GM19324 (cell line): ENCODE results near the gene NGEF.

ENCODE experiments used
- ATAC-seq: cut with Tn5 transposase; IDR thresholded peaks from one replicate; pipeline ENCODE4 v1.9.1; 2021; ENCODE audit warnings: mild to moderate bottlenecking, moderate library complexity; ENCODE audit not compliant: unreplicated experiment, low FRiP score

NGEF gene

DNA sequence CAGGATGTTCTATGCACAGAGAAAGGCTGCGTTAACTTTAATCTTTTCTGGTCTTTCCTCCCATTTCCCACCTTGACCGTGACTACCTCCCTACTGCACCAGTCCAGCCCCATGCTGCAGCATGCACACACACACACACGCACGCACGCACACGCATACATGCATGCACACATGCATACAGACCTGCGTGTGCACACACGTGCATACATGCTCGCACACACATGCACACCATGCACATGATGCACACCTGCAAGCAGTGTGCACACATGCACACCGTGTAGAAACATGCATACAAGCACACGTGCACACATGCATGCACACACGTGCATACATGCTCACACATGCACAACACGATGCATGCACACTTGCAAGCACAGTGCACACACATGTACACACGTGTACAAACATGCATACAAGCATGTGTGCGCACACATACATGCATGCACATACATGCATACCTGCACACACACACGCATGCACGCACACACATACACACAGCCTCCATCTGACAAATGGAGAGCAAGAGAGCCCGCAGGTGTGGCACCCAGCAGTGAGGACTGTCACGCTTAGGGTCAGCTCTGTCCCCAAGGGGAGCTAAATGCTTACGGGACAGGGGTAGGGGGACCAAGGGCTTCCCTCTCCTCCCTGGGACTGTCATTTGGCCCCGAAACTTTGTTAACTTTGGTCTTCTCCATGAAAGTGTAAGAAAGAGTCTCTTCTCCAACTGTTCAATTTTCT lies 124.8 kb downstream of the NGEF start:
- no peak for ATAC-seq

DNA sequence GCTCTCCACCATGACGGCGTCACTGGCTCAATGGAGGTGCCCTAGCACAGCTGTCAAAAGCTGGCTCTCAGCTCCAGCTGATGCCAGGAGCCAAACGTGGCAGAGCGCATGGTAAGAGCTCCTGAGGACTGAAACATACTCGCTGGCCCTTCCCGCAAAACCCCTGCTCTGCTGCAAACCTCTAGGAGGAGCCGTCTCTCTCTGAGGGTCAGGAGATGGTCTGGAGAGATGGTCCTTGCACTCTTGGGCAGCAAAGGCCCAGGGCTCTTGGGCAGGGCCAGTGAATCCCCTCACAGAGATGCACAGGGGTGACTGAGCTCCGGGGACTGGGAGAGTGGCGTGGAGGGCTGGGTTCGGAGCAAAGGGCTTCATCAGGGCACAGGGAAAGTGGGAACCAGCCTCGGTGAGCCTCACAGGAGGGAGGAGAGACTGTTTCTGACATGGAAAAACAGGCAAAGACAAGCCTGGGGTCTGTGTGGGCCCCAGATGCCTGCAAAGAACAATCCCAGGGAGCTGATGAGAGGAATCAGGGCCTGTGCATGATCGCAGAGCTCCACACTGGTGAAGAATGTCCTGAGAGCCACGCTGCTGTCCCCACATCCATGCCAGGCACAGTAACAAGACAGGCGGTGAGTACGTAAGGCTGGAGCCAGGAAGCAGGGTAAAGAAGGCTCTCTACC lies 125.7 kb downstream of the NGEF start:
- ATAC-seq: no peak

DNA sequence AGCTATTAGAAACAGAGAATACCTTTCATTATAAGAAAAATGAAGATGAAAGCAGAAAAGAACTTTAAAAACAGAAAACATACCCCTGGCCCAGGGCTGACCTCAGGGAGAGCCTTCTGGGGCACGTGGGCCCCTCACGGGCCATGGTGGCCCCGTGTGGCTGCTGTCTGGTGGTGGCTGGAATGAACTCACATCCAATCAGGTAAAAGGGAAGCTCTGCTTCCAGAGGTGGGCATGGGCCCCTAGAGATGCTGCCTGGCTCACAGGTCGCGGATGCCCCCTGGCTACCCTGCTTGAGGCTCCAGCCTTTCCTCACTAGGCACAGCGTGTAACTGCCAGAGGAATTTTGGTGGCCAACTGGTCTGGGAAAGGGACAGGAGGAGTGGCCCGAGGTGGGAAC lies 126.4 kb downstream of the NGEF start:
- no peak for ATAC-seq

DNA sequence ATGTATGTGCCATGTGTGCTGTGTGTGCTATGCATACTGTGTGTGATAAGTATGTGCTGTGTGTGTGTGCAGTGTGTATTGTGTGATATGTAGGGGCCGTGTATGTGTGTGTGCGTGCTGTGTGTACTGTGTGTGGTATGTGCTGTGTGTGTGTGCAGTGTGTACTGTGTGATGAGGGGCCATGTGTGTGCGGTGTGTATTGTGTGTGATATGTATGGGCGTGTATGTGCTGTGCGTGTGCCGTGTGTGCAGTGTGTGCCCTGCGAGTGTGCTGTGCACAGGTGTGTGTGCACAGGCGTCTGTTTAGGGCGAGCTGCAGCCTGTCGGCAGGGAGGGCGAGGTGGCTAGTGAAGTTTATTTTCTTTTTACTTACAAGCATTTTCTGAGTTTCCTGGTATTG lies 126.9 kb downstream of the NGEF start:
- no peak for ATAC-seq

DNA sequence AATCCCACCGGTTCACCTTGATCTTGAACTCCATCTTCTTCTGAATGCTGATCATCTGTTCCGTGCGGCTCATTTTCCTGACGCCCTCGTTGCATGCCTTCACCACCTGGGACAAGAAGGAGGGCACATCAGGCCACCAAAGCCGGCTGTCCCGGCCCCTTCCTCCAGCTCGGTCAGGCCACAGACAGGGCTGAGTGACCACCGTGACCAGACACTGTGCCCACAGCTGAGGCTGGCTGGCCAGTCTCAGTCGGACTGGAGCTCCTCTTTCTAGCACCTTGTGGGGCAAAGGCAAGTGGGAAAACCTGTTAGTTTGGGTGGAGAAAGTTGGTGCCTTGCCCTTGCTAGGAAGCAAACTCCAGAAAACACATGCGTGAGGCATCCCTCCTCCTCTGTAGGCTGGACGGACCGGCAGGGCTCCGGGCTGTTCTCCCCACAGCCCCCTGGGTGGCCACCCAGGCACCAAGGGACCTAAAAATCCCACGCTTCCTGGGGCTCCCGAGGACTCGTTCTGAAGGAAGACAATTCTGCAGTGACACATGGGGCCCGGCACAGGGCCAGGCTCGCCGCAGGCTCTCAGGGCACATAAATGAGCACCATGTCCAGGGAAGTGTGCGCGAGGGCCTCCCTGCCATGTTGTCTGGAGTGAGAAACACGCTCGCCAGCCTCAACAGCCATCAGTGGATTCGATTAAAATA lies 127.6 kb downstream of the NGEF start:
- ATAC-seq: no peak

DNA sequence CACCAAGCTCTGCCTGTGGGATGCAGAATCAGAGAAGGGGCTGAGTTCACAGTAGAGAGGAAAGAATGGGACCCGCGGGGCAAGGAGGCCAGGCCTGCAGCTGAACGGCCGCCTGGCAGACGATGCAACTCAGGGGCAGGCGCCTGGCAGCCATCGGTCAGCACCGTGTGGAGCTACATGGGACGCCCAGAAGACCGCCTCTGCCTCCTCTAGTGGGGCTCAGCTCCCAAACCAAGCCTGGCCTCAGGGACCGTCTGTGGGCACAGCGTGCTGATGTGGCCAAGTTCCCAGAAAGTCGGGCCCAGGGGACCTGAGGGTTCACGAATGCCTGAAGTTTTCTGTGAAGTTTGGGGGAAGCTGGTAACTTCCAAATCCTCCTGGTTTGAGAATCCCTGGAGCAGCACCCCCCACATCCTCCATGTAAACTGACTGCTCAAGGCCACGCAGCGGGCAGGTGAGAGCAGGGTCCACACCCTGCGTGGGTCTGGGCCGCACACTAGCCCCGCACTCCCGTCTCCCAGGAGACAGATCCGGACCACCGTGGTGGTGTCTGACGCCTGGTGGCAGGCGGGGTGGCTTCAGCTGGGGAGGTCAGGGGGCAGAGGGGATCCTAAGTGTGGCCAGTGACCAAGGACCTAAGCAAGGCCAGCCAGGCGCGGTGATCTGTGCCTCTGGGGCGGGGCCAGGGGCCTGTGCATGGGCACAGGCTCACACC lies 128.3 kb downstream of the NGEF start:
- ATAC-seq: no peak

DNA sequence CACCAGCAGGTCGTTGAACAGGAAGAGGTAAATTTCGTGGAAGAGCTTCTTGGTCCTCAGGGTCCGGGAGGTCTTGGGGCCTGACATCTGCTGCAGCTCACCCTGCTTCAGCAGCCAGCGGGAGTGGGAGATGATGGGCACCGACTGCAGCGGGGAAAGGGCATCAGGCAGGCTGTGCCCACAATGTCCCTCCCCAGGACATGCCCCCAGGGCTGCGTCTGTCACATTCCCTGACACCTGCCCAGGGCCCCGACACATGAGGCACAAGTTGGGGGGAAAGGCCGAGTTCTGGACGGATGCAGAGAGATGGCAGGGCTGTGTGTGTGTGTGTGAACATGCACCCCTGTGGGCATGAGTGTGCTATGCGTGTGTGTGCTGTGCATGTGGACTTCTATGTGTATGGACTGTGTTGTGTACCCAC lies 129.0 kb downstream of the NGEF start:
- ATAC-seq: no peak

DNA sequence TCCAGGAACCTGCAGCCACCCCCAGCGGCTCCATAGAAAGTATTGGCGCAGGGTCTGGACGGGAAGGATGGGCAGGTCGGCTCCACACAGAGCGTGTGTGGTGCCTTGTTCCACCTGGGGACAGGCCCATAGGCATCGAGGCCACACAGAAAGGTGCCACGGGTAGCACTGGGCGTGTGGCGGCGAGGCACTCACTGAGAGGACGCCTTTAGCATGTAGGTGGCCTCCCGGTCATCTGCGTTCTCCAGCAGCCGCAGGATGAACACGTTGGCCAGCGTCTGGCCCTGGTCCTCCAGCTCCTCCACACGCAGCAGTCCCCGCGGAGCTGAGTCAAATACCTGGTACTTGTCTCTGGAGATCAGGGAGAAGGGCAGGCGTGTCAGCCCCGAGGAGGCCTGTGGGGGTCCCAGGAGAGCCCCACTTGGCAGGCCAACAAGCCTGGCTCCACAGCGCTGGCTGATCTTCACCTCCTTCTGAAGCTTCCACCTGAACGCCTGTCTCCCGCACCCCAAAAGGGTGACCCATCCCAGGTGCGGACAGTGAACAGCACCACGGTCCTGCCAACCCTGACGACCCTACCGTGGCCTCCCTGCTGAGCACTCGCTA lies 129.8 kb downstream of the NGEF start:
- no peak for ATAC-seq

DNA sequence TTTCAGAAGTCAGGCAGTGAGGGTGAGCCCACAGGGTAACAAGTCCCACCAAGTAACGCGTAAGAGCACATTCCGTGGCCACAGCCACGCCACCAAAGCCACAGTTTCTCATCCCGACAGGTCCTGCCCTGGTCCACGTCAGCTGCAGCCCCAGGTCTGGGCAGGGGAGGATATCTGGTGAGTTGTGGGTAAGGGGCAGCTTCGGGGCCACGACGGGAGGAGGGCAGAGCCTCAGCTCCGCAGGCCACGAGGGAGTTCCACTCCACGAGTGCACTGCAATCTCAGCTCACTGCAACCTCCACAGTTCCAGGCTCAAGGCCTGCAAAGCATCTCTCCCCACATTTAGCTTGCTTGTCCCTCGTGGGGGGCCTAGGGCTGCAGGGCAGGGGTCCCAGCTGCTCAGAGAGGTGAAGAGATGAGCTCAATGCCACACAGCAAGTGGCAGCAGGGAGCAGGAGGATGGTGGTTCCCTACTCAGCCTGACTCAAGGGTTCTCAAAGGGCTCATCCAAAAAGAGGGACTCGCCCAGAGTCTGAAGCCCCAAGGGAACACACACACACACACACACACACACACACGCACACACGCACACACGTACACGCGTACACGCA lies 130.4 kb downstream of the NGEF start:
- no peak for ATAC-seq

DNA sequence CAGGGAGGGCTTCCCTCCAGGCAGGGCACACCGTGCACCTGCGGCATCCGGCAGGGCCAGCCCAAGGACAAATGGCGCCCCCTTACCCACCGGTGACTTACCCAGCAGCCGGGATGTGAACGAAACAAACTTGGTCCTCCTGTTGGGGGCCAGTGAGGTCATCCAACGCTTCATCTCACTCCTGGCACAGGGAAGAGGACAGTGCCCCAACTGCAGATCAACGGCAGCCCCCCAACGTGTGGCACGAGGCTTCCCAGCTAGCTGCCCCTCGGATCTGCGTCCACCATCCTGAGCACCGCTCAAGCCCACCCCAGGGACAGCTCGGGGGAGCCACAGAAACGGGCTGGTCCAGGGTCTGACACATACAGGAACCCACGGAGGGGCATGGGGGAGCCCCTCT lies 131.0 kb downstream of the NGEF start:
- ATAC-seq: no peak

DNA sequence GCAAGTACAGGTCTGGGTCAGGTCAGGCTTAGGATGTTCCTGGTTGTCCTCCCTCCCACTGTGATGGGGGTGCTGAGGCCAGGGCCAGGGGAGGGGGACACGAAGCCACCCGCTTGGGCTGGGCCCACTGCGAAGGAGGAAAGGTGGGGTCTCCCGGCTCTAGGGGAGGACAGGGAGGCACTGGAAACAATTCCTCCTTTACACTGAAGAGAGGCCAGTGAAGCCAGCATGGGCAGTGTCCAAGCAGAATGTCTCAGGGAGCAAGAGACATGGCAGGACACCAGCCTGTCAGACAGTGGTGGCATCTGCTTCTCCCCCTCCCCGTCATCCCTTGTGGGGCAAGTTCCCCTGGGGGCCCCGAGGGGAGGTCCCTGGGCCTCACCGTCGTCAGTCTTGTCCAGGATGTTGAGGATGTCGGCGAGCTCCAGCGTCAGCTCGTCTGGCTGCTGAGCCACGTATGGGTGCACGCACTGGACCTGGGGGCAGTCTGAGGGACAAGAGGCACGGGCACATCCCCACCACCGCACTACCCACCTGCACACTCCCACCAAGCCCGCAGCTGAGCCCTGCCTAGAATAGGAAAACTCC lies 132.2 kb downstream of the NGEF start:
- no peak for ATAC-seq

DNA sequence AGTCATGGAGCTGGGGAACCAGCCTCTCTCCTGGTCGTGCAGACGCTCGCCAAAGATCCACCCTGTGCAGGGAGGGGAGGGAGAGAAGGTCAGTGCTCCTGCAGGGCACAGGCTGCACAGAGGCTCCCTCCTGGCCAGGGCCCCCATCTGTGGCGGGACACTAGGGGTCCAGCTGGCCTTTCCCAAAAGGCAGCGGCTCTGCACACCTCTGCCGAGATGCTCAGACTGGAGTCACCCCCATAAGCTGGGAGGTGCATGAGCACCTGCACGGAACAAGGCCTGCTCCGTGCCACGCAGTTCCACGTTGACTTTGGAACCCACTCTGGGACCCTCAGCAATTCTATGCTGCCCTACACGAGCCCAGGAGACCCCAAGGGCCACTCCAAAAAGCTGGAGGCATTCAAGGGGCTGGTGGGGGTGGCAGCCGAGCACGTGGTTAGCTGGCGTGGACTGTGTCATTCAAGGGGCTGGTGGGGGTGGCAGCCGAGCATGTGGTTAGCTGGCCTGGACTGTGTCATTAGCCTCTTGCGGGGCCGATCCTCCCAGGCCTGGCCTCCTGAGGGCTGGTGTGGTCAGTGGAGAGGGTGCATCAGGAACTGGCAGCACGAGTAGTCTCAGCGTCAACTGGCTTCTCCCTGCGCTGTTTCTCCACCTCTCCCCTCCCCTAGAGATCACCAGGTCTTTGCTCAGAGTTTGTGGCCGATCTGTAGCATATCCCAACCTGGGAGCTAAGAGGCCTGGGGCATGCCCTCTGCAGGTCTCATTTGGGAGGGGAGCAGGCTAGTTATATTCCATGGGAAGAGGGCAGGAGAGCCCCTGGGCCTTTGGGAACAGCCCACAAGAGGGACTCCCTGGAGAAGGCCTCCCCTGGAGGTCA lies 133.2 kb downstream of the NGEF start:
- no peak for ATAC-seq

DNA sequence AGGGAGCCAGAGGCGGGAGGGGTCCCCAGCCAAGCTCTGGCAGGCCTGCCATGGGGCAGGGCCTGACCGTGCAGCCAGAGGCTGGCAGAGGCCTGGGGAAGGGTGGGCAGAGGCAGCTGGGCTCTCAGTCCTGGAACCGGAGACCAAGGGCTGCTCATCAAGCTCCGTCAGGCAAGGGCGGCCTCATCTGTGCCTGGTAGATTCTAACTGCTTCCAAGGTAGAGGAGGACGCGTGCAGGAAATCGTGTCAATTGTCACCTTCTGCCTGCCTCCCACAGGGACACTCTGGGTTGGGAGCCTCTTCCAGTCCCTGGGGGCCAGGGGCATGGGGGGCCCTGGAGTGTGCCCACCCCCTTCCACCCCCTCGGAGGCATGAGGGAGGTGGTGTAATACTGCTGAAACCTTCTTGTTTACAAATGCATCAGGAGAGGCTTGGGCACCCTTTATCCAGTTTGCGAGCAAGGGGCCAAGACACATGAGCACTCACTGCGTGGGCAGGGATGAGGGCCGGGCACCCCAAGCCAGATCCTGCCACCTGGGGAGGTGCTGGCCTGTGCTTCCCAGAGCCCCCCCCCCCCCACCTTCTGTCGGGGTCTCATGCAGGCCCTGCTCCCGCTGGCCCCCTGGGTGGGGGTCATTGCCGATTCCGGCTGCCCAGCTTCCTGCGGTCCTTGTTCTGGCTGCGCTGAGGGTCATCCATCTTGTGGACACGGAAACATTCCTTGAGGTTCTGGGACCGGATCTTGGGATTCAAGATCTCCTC lies 134.0 kb downstream of the NGEF start:
- ATAC-seq: no peak

DNA sequence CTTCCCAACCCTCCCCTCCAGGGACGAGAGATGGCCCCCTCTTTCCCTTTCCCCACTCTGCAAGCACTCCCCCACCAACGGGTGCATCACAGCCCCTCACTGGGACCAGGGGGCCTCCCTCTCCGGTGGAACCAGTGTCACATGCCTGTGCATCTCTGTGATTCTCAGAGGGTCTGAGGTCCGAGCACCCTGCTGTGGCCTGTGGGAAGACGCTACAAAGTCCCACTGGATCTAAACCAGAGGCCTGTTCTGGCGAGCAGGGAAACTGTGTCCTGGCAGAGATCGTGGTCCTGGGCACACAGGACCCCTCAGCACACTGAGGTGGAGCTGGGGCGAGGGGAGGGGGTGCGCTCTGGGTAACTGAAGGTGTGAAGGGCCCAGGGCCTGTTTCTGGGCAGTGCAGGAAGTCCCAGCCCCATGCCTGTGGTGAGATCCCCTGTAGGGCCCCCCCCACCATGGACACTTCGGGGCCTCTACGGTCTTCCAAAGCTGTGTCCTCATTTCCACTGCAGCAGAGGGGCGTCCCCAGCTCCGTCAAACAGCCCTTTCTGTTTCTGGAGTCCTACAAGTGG lies 135.0 kb downstream of the NGEF start:
- no peak for ATAC-seq

DNA sequence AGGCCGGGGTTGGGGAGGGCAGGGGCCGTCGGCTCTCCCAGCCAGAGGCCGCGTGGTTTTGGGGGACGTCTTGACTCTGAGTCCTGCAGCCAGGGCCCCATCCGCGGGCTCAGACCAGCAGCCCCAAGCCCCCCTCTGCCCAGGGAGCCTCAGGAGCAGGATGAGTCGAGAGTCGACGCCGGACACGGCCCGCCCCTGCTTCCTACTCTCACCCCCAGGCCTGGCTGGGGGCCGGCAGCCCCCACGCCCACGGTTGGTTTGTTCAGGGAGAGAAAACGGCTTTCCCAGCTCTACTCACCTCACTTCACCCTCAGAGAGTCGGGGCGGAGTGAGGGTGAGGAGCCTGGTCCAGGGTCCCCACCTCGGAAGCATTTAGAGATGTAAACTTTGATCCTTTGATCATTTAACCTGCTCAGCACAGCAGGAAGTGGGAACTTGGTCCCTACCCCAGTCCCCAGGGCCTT lies 136.0 kb downstream of the NGEF start:
- no peak for ATAC-seq

DNA sequence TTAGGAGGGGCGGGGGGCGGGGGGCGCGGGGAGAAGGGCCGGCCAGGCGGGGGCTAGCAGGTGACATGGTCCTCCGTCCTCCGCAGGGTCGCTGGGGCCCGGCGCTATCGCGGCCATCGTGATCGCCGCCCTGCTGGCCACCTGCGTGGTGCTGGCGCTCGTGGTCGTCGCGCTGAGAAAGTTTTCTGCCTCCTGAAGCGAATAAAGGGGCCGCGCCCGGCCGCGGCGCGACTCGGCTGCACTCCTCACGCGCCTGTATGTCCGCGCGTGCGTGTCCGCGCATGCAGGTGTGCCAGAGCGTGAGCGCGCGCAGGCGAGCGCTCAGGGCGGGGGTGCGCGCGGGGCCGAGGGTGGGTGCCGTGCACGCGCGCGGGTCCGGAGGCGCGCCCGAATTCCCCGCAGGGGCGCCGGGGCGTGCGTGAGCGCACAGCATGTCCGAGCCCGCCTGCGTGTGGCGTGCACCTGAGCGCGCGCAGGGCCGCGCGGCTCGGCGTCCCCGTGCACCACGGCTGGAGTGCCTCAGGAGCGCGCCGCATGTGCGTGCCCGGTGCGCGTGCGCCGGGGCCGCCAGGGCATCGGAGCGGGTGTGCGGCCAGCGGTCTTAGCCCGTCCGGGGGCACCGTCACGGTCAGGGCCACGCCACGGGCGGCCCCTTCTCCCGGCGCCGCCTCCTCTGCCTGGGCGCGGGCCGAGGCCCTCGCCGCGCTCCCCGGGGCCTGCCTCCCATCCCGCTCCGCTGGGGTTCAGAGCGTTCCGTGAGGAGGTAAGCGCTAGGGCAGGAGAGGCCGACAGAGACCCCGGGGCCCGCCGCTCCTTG lies 136.7 kb downstream of the NGEF start:
- ATAC-seq: no peak
